SJCRH30 (cell line): ENCODE results near the gene CD38. TPM values are rescaled to one million over a fixed set of nuclear protein-coding genes. Genes with fewer than 3 reads are reported as not detected.
"Not testable (repeated sequence)": the region's sequence is repeated elsewhere in the genome, so short reads cannot be mapped to it uniquely, and the experiment has no call there.

ENCODE experiments used
- DNase-seq, 2 experiments: peaks; one replicate each; pipeline ENCODE4 v3.0.0-alpha.2; 2015 to 2020
- H3K27ac ChIP-seq: fragments of 250-450 bp; sonication (Bioruptor Pico); 2 replicates; pipeline ENCODE4 v1.5.1; 2020; ENCODE audit warnings: mild to moderate bottlenecking, moderate library complexity
- H3K27me3 ChIP-seq: fragments of 250-450 bp; sonication (Bioruptor Pico); 2 replicates; pipeline ENCODE4 v1.5.1; 2020; ENCODE audit warnings: mild to moderate bottlenecking, moderate library complexity
- H3K36me3 ChIP-seq: fragments of 250-450 bp; sonication (Bioruptor Pico); 2 replicates; pipeline ENCODE4 v1.5.1; 2020; ENCODE audit warnings: mild to moderate bottlenecking, moderate library complexity
- H3K4me1 ChIP-seq: fragments of 250-450 bp; sonication (Bioruptor Pico); 2 replicates; pipeline ENCODE4 v1.5.1; 2020; ENCODE audit warnings: mild to moderate bottlenecking, moderate library complexity
- H3K4me3 ChIP-seq: fragments of 250-450 bp; sonication (Bioruptor Pico); 2 replicates; pipeline ENCODE4 v1.5.1; 2020; ENCODE audit warnings: mild to moderate bottlenecking, moderate library complexity
- H3K9me3 ChIP-seq: fragments of 250-450 bp; sonication (Bioruptor Pico); replicated peaks from 2 replicates; pipeline ENCODE4 v1.5.1; 2020; ENCODE audit warnings: mild to moderate bottlenecking, moderate library complexity
- total RNA-seq: library from RNA; depleted of rRNA; stranded (reverse); fragments of >200 nt; shearing (Covaris generic); gene quantifications from 2 replicates; pipeline ENCODE4 v1.2.3, GENCODE V29; 2014

The CD38 gene
- total RNA-seq, 1 experiment from 2014 or later = 0.06 TPM

DNA sequence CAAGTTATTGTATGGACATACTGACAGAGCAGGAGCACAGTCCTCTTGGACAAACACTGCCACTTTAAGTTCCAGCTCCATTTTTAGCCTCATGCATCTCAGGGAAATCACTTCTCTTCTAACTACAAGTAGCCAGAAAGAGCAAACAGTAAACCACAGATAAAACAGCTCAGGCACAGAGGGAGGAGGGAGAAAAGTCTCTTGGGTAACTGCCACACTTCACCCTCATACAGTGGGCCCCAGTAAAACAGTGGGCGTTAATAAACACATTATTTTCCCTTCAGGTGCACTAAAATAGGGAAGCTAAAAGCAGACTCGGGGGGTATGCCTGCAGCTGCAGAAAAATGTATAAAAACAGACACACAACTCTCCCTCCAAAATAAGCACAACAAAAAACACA, 21.6 kb downstream of the CD38 start:
- Histone ChIP-seq H3K9me3 (no peaks in the 10 kb centered on the region), H3K27me3 (no peaks in the 10 kb centered on the region), H3K27ac (no peak overlapping the region), H3K36me3 (no peaks in the 10 kb centered on the region), H3K4me1 (no peaks in the 10 kb centered on the region), H3K4me3 (no peak overlapping the region)
- no peak for DNase-seq

DNA sequence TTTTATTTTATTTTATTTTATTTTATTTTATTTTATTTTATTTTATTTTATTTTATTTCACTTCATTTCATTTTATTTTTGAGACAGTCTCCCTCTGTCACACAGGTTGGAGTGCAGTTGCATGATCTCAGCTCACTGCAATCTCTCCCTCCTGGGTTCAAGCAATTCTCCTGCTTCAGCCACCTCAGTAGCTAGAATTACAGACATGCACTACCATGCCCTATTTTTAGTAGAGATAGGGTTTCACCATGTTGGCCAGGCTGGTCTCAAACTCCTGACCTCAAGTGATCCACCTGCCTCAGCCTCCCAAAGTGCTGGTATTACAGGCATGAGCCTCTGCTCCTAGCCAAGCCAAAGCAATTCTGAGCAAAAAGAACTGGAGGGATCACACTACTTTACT, 24.4 kb downstream of the CD38 start:
- not testable (repeated sequence) for H3K36me3 ChIP-seq, H3K27me3 ChIP-seq, H3K4me1 ChIP-seq, H3K27ac ChIP-seq, H3K9me3 ChIP-seq, DNase-seq, H3K4me3 ChIP-seq

- Histone ChIP-seq H3K4me1 (no peaks in the 10 kb centered on the region), H3K36me3 (no peaks in the 10 kb centered on the region), H3K9me3 (no peaks in the 10 kb centered on the region), H3K27ac (no peak overlapping the region), H3K4me3 (no peak overlapping the region), H3K27me3 (no peaks in the 10 kb centered on the region)
- DNase-seq = peak; percentile 40 to 77
Measured at GRCh38 chr4:15805583-15806517, 27.7 kb downstream of the CD38 start.

DNA sequence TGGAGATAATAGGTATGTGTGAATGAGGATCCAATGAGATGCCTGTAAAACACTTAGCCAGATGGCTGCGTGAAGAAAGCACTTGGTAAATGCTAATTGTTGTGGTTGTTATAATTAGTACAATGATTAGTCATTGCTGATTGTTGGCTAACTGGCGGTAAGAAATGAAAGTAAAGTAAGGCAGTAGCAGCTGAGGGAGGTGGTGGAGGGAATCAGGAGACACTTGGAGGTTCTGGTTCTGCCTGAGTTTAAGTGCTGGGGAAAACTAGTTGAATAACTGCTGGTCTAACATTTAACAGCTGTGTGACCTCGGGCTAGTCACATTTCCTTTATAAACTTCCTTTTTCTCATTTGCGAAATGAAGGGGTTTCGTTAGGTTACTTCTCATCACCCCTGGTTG, 30.9 kb downstream of the CD38 start:
- Histone ChIP-seq H3K4me3 (no peak overlapping the region), H3K36me3 (no peaks in the 10 kb centered on the region), H3K27ac (no peak overlapping the region), H3K4me1 (no peaks in the 10 kb centered on the region), H3K27me3 (no peaks in the 10 kb centered on the region), H3K9me3 (no peaks in the 10 kb centered on the region)
- DNase-seq = no peak

DNA sequence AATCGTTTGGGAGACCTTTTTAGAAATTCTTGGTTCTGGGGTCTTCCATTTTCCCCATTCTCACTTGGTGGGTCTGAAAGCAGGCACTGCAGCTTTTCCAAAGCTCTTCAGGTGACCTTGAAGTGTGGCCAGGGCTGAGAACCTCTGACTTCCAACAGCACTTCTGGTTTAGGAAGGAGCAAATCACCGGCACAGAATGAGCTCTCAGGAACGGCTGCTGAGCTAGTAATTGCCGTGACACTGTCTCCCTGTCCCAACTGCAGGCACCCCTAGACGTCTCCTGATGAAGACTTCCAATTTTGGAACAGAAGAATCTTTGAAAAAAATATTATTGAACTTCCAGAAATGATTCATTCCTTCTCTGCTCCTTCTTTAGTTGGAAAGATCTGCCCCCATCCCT, 31.3 kb downstream of the CD38 start:
- H3K36me3 ChIP-seq = no peaks in the 10 kb centered on the region
- DNase-seq = no peak

GRCh38 chr4:15811703-15812337, 33.7 kb downstream of the CD38 start:
- H3K27ac ChIP-seq = no peak overlapping the region
- no peak for DNase-seq
- no peak overlapping the region for H3K4me3 ChIP-seq

More for the DNA sequence above, 31.3 kb downstream of the CD38 start:
- H3K4me3 ChIP-seq = no peak overlapping the region
- H3K27ac ChIP-seq = no peak overlapping the region
- no peaks in the 10 kb centered on the region for H3K27me3 ChIP-seq
- no peaks in the 10 kb centered on the region for H3K9me3 ChIP-seq
- H3K4me1 ChIP-seq = no peaks in the 10 kb centered on the region

DNA sequence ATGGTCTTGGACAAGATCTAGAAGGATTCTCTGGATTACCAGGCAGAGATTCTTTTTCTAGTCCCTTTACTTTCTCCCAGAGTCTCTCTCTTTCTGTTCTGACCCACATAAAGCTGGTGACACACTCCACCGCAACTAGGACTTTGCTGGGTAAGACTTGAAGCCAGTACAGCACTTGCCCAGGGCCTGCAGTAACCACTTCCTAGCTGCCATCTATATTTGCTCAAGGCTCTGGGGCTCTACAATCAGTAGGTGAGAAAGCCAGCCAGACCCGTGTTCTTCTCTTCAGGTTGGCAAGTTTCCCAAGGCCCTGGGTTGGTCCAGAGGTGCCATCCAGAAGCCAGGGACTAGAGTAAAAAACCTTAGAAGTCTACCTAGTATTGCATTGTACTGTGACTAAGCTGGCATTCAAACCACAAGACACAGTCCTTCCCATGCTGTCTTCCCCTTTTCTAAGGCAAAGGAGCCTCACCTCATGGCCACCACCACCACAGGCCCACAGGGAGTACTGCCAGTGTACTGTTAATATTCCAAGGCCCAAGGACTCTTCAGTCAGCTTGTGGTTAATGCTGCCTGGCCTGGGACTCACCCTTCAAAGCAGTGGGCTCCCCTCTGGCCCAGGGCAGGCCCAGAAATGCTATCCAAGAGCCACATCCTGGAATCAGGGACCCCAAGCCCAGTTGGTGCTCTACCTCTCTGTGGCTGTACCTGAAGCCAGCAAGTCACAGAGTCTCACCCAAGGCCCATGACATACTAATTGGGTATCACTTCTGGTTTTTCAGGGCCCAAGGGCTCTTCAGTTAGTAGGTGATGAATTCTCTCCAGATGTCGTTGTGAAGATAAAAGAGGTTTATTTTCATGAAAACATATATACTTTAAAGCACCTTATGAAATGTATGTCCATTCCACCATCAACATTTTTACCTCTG, 54.7 kb downstream of the CD38 start:
- no peaks in the 10 kb centered on the region for H3K27me3 ChIP-seq
- H3K27ac ChIP-seq = no peak overlapping the region
- no peaks in the 10 kb centered on the region for H3K36me3 ChIP-seq
- H3K4me3 ChIP-seq = no peak overlapping the region
- H3K9me3 ChIP-seq = no peaks in the 10 kb centered on the region
- DNase-seq = no peak
- H3K4me1 ChIP-seq = no peaks in the 10 kb centered on the region

More at GRCh38 chr4:15811703-15812337, 33.7 kb downstream of the CD38 start:
- H3K9me3 ChIP-seq = no peaks in the 10 kb centered on the region
- no peaks in the 10 kb centered on the region for H3K36me3 ChIP-seq
- no peaks in the 10 kb centered on the region for H3K27me3 ChIP-seq
- no peaks in the 10 kb centered on the region for H3K4me1 ChIP-seq

GRCh38 chr4:15833801-15834200, 55.7 kb downstream of the CD38 start:
- Histone ChIP-seq H3K4me3 (no peak overlapping the region), H3K27ac (no peak overlapping the region), H3K27me3 (no peaks in the 10 kb centered on the region), H3K36me3 (no peaks in the 10 kb centered on the region), H3K9me3 (no peaks in the 10 kb centered on the region), H3K4me1 (no peaks in the 10 kb centered on the region)
- DNase-seq = no peak

- no peaks in the 10 kb centered on the region for H3K36me3 ChIP-seq
- H3K4me3 ChIP-seq = no peak overlapping the region
- H3K9me3 ChIP-seq = no peaks in the 10 kb centered on the region
- no peak for DNase-seq
- H3K4me1 ChIP-seq = no peaks in the 10 kb centered on the region
- no peak overlapping the region for H3K27ac ChIP-seq
- no peaks in the 10 kb centered on the region; the same call in 1 of the 2 replicates for H3K27me3 ChIP-seq
Measured at GRCh38 chr4:15836362-15836761, 58.2 kb downstream of the CD38 start.

DNA sequence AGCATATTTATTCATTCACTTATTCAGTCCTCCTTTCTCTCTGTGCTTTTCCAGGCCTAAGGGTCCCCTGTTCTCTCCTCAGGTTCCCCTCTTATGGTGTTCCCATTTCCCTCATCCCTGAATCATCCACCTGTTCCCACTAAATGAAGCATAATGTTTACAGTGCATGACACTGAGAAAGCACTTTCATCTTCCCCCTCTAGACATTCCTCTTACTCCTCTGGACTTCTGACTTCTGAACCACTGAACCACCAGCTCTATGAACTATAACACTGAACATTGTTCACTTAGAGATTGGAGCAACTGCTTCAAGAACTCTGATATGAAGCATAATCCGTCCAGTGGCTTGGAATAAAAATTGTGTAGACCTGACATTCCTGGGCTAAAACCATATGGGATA, 59.5 kb downstream of the CD38 start:
- Histone ChIP-seq H3K9me3 (no peaks in the 10 kb centered on the region), H3K36me3 (no peaks in the 10 kb centered on the region), H3K27me3 (no peaks in the 10 kb centered on the region; the same call in 1 of the 2 replicates), H3K4me1 (no peaks in the 10 kb centered on the region), H3K27ac (no peak overlapping the region), H3K4me3 (no peak overlapping the region)
- DNase-seq = no peak

- not testable (repeated sequence) for H3K4me1 ChIP-seq, H3K9me3 ChIP-seq
Measured at GRCh38 chr4:15841194-15841730, 63.1 kb downstream of the CD38 start.

DNA sequence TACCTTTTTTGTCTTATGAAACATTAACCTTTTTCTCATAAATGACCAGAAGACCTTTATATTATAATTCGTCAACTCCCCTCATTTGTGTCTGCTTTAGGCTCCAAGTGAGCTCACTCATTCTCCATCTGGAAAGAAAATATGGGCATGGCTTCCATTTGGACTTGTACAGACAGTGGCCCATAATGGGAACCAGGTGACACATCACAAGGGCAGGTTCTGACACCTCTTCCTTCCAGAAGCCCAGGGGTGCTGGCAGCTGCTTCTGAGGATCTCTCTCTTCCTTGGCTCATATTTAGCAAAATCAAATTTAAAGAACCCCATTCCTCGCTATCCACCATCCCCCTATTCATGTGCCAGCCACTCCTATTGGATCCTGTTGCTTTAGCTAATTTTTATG, 69.6 kb downstream of the CD38 start:
- Histone ChIP-seq H3K4me1 (no peaks in the 10 kb centered on the region), H3K36me3 (no peaks in the 10 kb centered on the region), H3K4me3 (no peak overlapping the region), H3K9me3 (no peaks in the 10 kb centered on the region), H3K27me3 (0 out of 2 replicates have a peak, but pooled peaks cover 2% of the 10 kb centered on the region), H3K27ac (no peak overlapping the region)
- no peak for DNase-seq

More at GRCh38 chr4:15841194-15841730, 63.1 kb downstream of the CD38 start:
- not testable (repeated sequence) for DNase-seq, H3K27me3 ChIP-seq, H3K4me3 ChIP-seq, H3K36me3 ChIP-seq, H3K27ac ChIP-seq

GRCh38 chr4:15848191-15848842, 70.2 kb downstream of the CD38 start:
- DNase-seq = no peak
- no peaks in the 10 kb centered on the region for H3K36me3 ChIP-seq
- H3K27me3 ChIP-seq = 0 out of 2 replicates have a peak, but pooled peaks cover 2% of the 10 kb centered on the region
- no peak overlapping the region for H3K27ac ChIP-seq
- no peaks in the 10 kb centered on the region for H3K9me3 ChIP-seq
- no peak overlapping the region for H3K4me3 ChIP-seq
- no peaks in the 10 kb centered on the region for H3K4me1 ChIP-seq

DNA sequence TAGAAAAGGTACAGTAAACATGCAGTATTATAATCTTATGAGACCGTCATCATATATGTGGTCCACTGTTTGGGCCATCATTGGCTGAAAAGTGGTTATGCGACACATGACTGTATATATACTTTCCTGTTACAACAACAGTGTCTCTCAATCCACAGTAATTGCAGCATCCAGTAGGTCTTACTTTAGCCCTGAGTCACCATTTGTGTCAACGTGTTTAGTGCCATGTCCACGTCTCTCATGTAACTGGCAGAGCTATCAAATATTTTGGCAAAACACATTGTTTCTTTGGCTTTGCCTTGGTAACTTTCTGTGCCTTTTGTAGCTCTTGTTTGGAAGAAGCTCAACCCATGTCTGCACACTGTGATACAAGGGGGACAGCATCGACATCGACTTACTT, 73.8 kb downstream of the CD38 start:
- no peak for DNase-seq
- H3K9me3 ChIP-seq = no peaks in the 10 kb centered on the region
- H3K36me3 ChIP-seq = no peaks in the 10 kb centered on the region; the same call in 1 of the 2 replicates
- no peak overlapping the region for H3K4me3 ChIP-seq
- peaks cover 5% of the 10 kb centered on the region; the same call in 1 of the 2 replicates for H3K27me3 ChIP-seq
- H3K27ac ChIP-seq = no peak overlapping the region
- no peaks in the 10 kb centered on the region for H3K4me1 ChIP-seq
